ENCODE data around the gene CMTM7.

- no peak for TF ChIP-seq FOSL2 (IDR thresholded peaks at IDR 0.05; ENCODE audit: borderline replicate concordance, low read depth)
- TF ChIP-seq RAD21 (IDR thresholded peaks at IDR 0.05; ENCODE audit: low read length), result no peak
- TF ChIP-seq CHD2 (IDR thresholded peaks at IDR 0.05; ENCODE audit: low read length, partially characterized antibody), result no peak
- no peak for TF ChIP-seq POLR2AphosphoS5 (IDR thresholded peaks at IDR 0.05; ENCODE audit: low read depth, low read length)
- no peak for TF ChIP-seq CTCF (IDR thresholded peaks at IDR 0.05)
- no peak for TF ChIP-seq RFX5 (IDR thresholded peaks at IDR 0.05; ENCODE audit: low read length)
- TF ChIP-seq ZBTB33 (IDR thresholded peaks at IDR 0.05; ENCODE audit: borderline replicate concordance, low read depth), result no peak
Observed at GRCh38 chr3:32387512-32387911, 4.1 kb upstream of the CMTM7 start.

All from SK-N-SH (cell line).